PC-9 (cell line): ENCODE data around the gene NEK7.

Experiments
- EZH2 ChIP-seq: fragments of 200-600 bp; sonication (generic); IDR thresholded peaks from 2 replicates; pipeline ENCODE4 v1.8.0; 2017; ENCODE audit warnings: antibody characterized with exemption, low read depth
- TF ChIP-seq, protein P1 (sequence below): fragments of 200-600 bp; sonication (generic); conservative IDR thresholded peaks from 2 replicates; pipeline ENCODE4 v1.6.1; 2017; ENCODE audit warnings: mixed run types, antibody characterized with exemption, mild to moderate bottlenecking, moderate library complexity

DNA sequence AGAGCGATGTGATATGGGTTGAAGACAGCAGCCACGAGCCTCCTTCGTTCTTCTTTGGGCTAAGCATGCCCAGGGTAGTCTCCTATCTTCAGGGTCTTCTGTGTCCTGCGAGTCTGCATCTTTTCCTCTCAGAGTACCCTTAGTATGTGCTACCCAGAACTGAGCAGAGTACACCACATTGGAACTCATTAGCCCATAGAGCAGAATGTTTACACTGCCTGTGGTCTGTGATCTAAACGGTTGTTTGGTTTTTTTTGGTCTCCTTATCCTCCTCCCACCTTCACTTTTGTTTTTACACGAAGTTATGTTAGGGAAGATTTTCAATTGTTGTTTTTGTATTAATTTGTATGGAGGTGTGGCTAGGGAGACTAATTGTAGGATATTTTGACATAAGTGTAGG is 126.4 kb downstream of the NEK7 start:
- TF ChIP-seq, protein P1, sequence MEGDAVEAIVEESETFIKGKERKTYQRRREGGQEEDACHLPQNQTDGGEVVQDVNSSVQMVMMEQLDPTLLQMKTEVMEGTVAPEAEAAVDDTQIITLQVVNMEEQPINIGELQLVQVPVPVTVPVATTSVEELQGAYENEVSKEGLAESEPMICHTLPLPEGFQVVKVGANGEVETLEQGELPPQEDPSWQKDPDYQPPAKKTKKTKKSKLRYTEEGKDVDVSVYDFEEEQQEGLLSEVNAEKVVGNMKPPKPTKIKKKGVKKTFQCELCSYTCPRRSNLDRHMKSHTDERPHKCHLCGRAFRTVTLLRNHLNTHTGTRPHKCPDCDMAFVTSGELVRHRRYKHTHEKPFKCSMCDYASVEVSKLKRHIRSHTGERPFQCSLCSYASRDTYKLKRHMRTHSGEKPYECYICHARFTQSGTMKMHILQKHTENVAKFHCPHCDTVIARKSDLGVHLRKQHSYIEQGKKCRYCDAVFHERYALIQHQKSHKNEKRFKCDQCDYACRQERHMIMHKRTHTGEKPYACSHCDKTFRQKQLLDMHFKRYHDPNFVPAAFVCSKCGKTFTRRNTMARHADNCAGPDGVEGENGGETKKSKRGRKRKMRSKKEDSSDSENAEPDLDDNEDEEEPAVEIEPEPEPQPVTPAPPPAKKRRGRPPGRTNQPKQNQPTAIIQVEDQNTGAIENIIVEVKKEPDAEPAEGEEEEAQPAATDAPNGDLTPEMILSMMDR: no peak
- no peak for TF ChIP-seq EZH2
